Neural progenitor cell (in vitro differentiated cells): ENCODE measurements around the gene BMP7.

Experiments used
- CTCF ChIP-seq: fragments of 200-600 bp; sonication (generic); IDR thresholded peaks from 2 replicates; pipeline ENCODE4 v1.5.1; 2017; ENCODE audit warnings: antibody characterized with exemption, mild to moderate bottlenecking
- EZH2 ChIP-seq: fragments of 200-600 bp; sonication (generic); IDR thresholded peaks from 2 replicates; pipeline ENCODE4 v1.6.1; 2017; ENCODE audit warnings: antibody characterized with exemption, mild to moderate bottlenecking, moderate library complexity

DNA sequence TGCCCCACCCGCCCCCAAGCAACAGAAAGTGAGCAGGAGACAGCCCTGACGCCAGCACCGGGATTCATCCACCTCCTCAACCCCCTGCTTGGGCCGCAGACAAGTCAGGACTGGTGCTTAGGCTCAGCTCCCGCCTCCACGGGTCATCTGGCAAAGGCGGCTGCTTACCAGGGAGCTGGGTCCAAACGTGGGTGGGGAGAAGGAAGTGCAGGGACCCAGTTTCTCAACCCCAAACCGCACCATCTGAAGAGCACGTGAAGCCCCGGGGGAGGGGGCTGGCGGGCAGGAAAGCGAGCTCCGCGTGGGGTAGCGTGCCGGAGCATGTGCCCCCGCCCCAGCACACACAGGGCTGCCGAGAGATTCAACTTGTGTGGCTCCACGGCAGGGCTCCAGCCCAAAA lies 87.2 kb downstream of the BMP7 start:
- TF ChIP-seq CTCF (no peak), EZH2 (no peak)
